Measurements from ENCODE around the gene RASSF6.

GRCh38 chr4:73586040-73586439, 34.2 kb downstream of the RASSF6 start:
- TF ChIP-seq REST (IDR thresholded peaks at IDR 0.05; ENCODE audit: insufficient read depth in 1 of 2, low read depth in 2 of 2, low read length in 2 of 2) = no peak
- TF ChIP-seq SIN3A (IDR thresholded peaks at IDR 0.05; ENCODE audit: borderline replicate concordance, insufficient read depth, low read length) = no peak
